ENCODE measurements around the gene DHX35.

GRCh38 chr20:39048000-39048696, 86.0 kb downstream of the DHX35 start:
- TF ChIP-seq ISL1 (CRISPR knock-in tag; IDR thresholded peaks at IDR 0.05) (no peak), CREB5 (CRISPR knock-in tag; IDR thresholded peaks at IDR 0.05; ENCODE audit: low read depth) (no peak), GLIS3 (CRISPR knock-in tag; IDR thresholded peaks at IDR 0.05) (no peak), RARB (CRISPR knock-in tag; IDR thresholded peaks at IDR 0.05) (no peak), PPARA (CRISPR knock-in tag; IDR thresholded peaks at IDR 0.05; ENCODE audit: borderline replicate concordance) (no peak), TOX (CRISPR knock-in tag; IDR thresholded peaks at IDR 0.05; ENCODE audit: borderline replicate concordance) (no peak), ESRRG (CRISPR knock-in tag; IDR thresholded peaks at IDR 0.05) (no peak), ZC3H10 (CRISPR knock-in tag; IDR thresholded peaks at IDR 0.05) (no peak), ZFP3 (CRISPR knock-in tag; IDR thresholded peaks at IDR 0.05) (no peak), ZNF70 (CRISPR knock-in tag; IDR thresholded peaks at IDR 0.05) (no peak), ARNTL (CRISPR knock-in tag; IDR thresholded peaks at IDR 0.05; ENCODE audit: borderline replicate concordance, low read depth) (no peak)
- TF ChIP-seq, protein P1, sequence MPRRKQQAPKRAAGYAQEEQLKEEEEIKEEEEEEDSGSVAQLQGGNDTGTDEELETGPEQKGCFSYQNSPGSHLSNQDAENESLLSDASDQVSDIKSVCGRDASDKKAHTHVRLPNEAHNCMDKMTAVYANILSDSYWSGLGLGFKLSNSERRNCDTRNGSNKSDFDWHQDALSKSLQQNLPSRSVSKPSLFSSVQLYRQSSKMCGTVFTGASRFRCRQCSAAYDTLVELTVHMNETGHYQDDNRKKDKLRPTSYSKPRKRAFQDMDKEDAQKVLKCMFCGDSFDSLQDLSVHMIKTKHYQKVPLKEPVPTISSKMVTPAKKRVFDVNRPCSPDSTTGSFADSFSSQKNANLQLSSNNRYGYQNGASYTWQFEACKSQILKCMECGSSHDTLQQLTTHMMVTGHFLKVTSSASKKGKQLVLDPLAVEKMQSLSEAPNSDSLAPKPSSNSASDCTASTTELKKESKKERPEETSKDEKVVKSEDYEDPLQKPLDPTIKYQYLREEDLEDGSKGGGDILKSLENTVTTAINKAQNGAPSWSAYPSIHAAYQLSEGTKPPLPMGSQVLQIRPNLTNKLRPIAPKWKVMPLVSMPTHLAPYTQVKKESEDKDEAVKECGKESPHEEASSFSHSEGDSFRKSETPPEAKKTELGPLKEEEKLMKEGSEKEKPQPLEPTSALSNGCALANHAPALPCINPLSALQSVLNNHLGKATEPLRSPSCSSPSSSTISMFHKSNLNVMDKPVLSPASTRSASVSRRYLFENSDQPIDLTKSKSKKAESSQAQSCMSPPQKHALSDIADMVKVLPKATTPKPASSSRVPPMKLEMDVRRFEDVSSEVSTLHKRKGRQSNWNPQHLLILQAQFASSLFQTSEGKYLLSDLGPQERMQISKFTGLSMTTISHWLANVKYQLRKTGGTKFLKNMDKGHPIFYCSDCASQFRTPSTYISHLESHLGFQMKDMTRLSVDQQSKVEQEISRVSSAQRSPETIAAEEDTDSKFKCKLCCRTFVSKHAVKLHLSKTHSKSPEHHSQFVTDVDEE (CRISPR knock-in tag; IDR thresholded peaks at IDR 0.05) = no peak
- TF ChIP-seq, protein P2, sequence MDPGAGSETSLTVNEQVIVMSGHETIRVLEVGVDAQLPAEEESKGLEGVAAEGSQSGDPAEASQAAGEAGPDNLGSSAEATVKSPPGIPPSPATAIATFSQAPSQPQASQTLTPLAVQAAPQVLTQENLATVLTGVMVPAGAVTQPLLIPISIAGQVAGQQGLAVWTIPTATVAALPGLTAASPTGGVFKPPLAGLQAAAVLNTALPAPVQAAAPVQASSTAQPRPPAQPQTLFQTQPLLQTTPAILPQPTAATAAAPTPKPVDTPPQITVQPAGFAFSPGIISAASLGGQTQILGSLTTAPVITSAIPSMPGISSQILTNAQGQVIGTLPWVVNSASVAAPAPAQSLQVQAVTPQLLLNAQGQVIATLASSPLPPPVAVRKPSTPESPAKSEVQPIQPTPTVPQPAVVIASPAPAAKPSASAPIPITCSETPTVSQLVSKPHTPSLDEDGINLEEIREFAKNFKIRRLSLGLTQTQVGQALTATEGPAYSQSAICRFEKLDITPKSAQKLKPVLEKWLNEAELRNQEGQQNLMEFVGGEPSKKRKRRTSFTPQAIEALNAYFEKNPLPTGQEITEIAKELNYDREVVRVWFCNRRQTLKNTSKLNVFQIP (CRISPR knock-in tag; IDR thresholded peaks at IDR 0.05; ENCODE audit: borderline replicate concordance, low read depth) = no peak
